ENCODE results near the gene EEF2K.

DNA sequence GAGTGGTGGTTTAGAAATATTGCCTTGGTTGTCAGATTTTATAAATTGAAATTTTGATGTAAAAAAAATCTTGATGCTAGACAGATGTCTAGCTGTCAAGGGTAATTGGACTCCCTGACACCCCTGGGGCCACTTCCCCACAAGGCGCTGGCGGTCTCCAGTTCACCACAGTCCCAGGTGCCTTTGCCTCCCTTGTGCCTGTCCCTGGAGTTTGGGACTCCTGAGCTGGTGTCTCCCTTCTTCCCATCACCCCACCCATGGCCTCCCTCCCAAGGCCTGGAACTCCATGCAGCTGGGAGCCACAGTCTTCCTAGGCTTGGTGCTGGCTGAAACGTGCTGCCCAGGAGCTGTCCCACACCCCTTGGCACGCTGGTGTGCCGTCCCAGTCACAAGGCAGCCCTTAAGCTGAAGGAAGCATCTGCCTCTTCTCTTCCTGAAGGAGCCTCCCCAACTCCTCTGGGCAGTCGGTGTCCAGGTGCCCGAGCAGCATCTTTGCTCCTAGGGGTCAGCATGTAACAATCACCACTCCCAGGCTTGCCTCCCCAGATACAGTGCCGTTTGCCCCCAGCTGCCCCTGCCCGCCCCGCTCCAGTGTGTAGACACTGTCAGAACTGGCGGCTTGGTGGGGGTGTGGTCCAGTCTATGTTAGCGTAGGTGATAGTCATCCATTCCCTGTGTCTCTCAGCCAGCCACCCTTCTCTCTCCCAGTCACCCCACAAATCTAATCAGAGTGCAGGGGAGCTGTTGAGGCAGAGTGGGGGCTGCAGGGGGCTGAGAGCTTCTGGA, 117.3 kb downstream of the EEF2K start:
- TF ChIP-seq, protein P1, sequence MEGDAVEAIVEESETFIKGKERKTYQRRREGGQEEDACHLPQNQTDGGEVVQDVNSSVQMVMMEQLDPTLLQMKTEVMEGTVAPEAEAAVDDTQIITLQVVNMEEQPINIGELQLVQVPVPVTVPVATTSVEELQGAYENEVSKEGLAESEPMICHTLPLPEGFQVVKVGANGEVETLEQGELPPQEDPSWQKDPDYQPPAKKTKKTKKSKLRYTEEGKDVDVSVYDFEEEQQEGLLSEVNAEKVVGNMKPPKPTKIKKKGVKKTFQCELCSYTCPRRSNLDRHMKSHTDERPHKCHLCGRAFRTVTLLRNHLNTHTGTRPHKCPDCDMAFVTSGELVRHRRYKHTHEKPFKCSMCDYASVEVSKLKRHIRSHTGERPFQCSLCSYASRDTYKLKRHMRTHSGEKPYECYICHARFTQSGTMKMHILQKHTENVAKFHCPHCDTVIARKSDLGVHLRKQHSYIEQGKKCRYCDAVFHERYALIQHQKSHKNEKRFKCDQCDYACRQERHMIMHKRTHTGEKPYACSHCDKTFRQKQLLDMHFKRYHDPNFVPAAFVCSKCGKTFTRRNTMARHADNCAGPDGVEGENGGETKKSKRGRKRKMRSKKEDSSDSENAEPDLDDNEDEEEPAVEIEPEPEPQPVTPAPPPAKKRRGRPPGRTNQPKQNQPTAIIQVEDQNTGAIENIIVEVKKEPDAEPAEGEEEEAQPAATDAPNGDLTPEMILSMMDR (IDR thresholded peaks at IDR 0.05): no peak
- no peak for TF ChIP-seq POLR2A (IDR thresholded peaks at IDR 0.05)
